Measurements from ENCODE around the gene FOXRED2.

DNA sequence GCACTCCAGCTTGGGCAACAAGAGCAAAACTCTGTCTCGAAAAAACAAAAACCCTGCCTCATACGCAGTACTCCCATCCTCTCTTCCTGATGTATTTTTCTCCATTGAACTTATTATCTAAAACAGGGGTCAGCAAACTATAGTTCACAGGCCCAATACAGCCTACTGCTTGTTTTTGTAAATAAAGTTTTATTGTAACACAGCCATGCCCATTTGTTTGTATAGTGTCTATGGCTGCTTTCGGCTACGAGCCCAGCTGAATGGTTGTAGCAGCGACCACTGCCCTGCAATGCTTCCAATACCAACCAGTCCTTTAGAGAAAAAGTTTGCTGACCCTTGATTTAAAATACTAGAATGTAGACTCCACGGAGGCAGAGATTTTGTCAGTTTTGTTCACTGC is 31.5 kb downstream of the FOXRED2 start:
- TF ChIP-seq, protein P1, sequence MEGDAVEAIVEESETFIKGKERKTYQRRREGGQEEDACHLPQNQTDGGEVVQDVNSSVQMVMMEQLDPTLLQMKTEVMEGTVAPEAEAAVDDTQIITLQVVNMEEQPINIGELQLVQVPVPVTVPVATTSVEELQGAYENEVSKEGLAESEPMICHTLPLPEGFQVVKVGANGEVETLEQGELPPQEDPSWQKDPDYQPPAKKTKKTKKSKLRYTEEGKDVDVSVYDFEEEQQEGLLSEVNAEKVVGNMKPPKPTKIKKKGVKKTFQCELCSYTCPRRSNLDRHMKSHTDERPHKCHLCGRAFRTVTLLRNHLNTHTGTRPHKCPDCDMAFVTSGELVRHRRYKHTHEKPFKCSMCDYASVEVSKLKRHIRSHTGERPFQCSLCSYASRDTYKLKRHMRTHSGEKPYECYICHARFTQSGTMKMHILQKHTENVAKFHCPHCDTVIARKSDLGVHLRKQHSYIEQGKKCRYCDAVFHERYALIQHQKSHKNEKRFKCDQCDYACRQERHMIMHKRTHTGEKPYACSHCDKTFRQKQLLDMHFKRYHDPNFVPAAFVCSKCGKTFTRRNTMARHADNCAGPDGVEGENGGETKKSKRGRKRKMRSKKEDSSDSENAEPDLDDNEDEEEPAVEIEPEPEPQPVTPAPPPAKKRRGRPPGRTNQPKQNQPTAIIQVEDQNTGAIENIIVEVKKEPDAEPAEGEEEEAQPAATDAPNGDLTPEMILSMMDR (IDR thresholded peaks at IDR 0.05) = no peak
- no peak for TF ChIP-seq POLR2A (IDR thresholded peaks at IDR 0.05)
